ENCODE results near the gene DPP4. TPM values are rescaled to one million over a fixed set of nuclear protein-coding genes. Genes with fewer than 3 reads are reported as not detected.
"Not testable (repeated sequence)": the region's sequence is repeated elsewhere in the genome, so short reads cannot be mapped to it uniquely, and the experiment has no call there.

Gene DPP4
- total and polyA plus RNA-seq, 2 experiments from 2014 or later = 1.5 to 2.8 TPM

GRCh38 chr2:161977926-161978325 lies 96.1 kb downstream of the DPP4 start:
- not testable (repeated sequence) for H3K4me1 ChIP-seq (ENCODE audit: insufficient read depth); H2AFZ ChIP-seq; H3K4me1 Mint-ChIP-seq; DNase-seq (ENCODE audit: low spot score); H3K9me3 Mint-ChIP-seq; H3K36me3 ChIP-seq (ENCODE audit: insufficient read depth); H3K9me2 ChIP-seq (ENCODE audit: insufficient read depth); H3K27ac Mint-ChIP-seq; H3K79me2 ChIP-seq (replicated peaks; ENCODE audit: insufficient read depth); H3K27me3 Mint-ChIP-seq (ENCODE audit: insufficient read depth, low read depth, poor library complexity); H3K27me3 ChIP-seq (ENCODE audit: insufficient read depth); H3K36me3 Mint-ChIP-seq (ENCODE audit: low read depth); H3F3A ChIP-seq (replicated peaks; ENCODE audit: low read depth); H3K4me3 Mint-ChIP-seq; H3K4me2 ChIP-seq; H3K4me3 ChIP-seq; H3K27ac ChIP-seq (ENCODE audit: low read depth); H4K20me1 ChIP-seq (replicated peaks; ENCODE audit: insufficient read depth); ATAC-seq

- Histone ChIP-seq H3K36me3 (ENCODE audit: insufficient read depth) (no peaks in the 10 kb centered on the region), H3K9me2 (ENCODE audit: insufficient read depth) (no peaks in the 10 kb centered on the region), H4K20me1 (replicated peaks; ENCODE audit: insufficient read depth) (no peaks in the 10 kb centered on the region), H3K27ac (ENCODE audit: low read depth) (no peak overlapping the region), H3F3A (replicated peaks; ENCODE audit: low read depth) (no peaks in the 10 kb centered on the region), H3K27me3 (ENCODE audit: insufficient read depth) (no peaks in the 10 kb centered on the region), H2AFZ (no peak overlapping the region), H3K4me3 (no peak overlapping the region), H3K4me1 (ENCODE audit: insufficient read depth) (peaks cover 6% of the 10 kb centered on the region; the same call in 1 of the 2 replicates), H3K4me2 (no peak overlapping the region), H3K79me2 (replicated peaks; ENCODE audit: insufficient read depth) (no peaks in the 10 kb centered on the region)
- ATAC-seq (no peak), DNase-seq (ENCODE audit: low spot score) (no peak)
- H3K4me1 Mint-ChIP-seq = peaks cover 11% of the 10 kb centered on the region; the same call in 2 of the 3 replicates
- H3K27ac Mint-ChIP-seq = no peak overlapping the region
- no peaks in the 10 kb centered on the region for H3K9me3 Mint-ChIP-seq
- TF ChIP-seq NANOG (IDR thresholded peaks at IDR 0.05; ENCODE audit: borderline replicate concordance) = no peak
- no peak for TF ChIP-seq STAT1 (IDR thresholded peaks at IDR 0.05; ENCODE audit: unreplicated experiment)
- no peak for TF ChIP-seq EZH2 (IDR thresholded peaks at IDR 0.05; ENCODE audit: low read depth, unreplicated experiment)
- no peak for TF ChIP-seq JUNB (IDR thresholded peaks at IDR 0.05; ENCODE audit: unreplicated experiment)
- TF ChIP-seq, protein P1, sequence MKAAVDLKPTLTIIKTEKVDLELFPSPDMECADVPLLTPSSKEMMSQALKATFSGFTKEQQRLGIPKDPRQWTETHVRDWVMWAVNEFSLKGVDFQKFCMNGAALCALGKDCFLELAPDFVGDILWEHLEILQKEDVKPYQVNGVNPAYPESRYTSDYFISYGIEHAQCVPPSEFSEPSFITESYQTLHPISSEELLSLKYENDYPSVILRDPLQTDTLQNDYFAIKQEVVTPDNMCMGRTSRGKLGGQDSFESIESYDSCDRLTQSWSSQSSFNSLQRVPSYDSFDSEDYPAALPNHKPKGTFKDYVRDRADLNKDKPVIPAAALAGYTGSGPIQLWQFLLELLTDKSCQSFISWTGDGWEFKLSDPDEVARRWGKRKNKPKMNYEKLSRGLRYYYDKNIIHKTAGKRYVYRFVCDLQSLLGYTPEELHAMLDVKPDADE (IDR thresholded peaks at IDR 0.05) = no peak
- TF ChIP-seq EZH2phosphoT487 (IDR thresholded peaks at IDR 0.05; ENCODE audit: unreplicated experiment) = no peak
- TF ChIP-seq, protein P2, sequence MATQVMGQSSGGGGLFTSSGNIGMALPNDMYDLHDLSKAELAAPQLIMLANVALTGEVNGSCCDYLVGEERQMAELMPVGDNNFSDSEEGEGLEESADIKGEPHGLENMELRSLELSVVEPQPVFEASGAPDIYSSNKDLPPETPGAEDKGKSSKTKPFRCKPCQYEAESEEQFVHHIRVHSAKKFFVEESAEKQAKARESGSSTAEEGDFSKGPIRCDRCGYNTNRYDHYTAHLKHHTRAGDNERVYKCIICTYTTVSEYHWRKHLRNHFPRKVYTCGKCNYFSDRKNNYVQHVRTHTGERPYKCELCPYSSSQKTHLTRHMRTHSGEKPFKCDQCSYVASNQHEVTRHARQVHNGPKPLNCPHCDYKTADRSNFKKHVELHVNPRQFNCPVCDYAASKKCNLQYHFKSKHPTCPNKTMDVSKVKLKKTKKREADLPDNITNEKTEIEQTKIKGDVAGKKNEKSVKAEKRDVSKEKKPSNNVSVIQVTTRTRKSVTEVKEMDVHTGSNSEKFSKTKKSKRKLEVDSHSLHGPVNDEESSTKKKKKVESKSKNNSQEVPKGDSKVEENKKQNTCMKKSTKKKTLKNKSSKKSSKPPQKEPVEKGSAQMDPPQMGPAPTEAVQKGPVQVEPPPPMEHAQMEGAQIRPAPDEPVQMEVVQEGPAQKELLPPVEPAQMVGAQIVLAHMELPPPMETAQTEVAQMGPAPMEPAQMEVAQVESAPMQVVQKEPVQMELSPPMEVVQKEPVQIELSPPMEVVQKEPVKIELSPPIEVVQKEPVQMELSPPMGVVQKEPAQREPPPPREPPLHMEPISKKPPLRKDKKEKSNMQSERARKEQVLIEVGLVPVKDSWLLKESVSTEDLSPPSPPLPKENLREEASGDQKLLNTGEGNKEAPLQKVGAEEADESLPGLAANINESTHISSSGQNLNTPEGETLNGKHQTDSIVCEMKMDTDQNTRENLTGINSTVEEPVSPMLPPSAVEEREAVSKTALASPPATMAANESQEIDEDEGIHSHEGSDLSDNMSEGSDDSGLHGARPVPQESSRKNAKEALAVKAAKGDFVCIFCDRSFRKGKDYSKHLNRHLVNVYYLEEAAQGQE (IDR thresholded peaks at IDR 0.05; ENCODE audit: unreplicated experiment) = no peak
- TF ChIP-seq, protein P3, sequence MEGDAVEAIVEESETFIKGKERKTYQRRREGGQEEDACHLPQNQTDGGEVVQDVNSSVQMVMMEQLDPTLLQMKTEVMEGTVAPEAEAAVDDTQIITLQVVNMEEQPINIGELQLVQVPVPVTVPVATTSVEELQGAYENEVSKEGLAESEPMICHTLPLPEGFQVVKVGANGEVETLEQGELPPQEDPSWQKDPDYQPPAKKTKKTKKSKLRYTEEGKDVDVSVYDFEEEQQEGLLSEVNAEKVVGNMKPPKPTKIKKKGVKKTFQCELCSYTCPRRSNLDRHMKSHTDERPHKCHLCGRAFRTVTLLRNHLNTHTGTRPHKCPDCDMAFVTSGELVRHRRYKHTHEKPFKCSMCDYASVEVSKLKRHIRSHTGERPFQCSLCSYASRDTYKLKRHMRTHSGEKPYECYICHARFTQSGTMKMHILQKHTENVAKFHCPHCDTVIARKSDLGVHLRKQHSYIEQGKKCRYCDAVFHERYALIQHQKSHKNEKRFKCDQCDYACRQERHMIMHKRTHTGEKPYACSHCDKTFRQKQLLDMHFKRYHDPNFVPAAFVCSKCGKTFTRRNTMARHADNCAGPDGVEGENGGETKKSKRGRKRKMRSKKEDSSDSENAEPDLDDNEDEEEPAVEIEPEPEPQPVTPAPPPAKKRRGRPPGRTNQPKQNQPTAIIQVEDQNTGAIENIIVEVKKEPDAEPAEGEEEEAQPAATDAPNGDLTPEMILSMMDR (conservative IDR thresholded peaks at IDR 0.05; ENCODE audit: low read depth in 2 of 2) = no peak
- TF ChIP-seq ZNF331 (CRISPR knock-in tag; IDR thresholded peaks at IDR 0.05; ENCODE audit: low read depth) = no peak
- H3K36me3 Mint-ChIP-seq (ENCODE audit: low read depth) = no peaks in the 10 kb centered on the region
- H3K27me3 Mint-ChIP-seq (ENCODE audit: insufficient read depth, low read depth, poor library complexity) = no peaks in the 10 kb centered on the region
- H3K4me3 Mint-ChIP-seq = no peak overlapping the region
Measured at GRCh38 chr2:161976917-161977316, 97.1 kb downstream of the DPP4 start.

All from GM23338 (cell line).